Measurements from ENCODE around the gene PRXL2B. TPM values are rescaled to one million over a fixed set of nuclear protein-coding genes. Genes with fewer than 3 reads are reported as not detected.

Gene PRXL2B
- total and polyA plus RNA-seq, 2 experiments from 2014 or later: 25.5 to 44.0 TPM

DNA sequence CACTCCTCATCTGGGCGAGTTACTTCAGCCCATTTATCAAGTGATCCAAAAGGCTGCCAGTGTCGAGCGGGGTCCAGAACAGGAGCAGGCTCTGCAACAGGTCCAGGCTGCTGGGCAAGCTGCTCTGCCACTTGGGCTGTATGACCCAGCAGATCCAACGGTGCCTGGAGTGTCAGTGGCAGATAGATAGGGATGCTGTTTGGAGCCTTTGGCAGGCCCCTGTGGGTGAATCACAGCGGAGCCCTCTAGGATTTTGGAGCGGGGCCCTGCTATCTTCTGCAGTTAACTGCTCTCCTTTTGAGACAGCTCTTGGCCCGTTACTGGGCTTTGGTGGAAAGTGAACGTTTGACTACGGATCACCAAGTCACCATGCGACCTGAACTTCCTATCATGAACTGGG is 38.7 kb downstream of the PRXL2B start:
- H3F3A ChIP-seq (replicated peaks; ENCODE audit: low read depth): peaks cover 5% of the 10 kb centered on the region; the same call in 1 of the 2 replicates
- H3K4me2 ChIP-seq: no peak overlapping the region
- DNase-seq (ENCODE audit: low spot score) (no peak), ATAC-seq (no peak)
- Mint-ChIP-seq H3K4me3 (no peak overlapping the region), H3K27ac (no peak overlapping the region), H3K27me3 (ENCODE audit: insufficient read depth, low read depth, poor library complexity) (peaks cover 34% of the 10 kb centered on the region), H3K36me3 (ENCODE audit: low read depth) (peaks cover 2% of the 10 kb centered on the region; the same call in 1 of the 3 replicates), H3K9me3 (peaks cover 21% of the 10 kb centered on the region), H3K4me1 (no peaks in the 10 kb centered on the region)
- no peaks in the 10 kb centered on the region for H3K9me2 ChIP-seq (ENCODE audit: insufficient read depth)
- H3K4me1 ChIP-seq (ENCODE audit: insufficient read depth): no peaks in the 10 kb centered on the region; the same call in 1 of the 2 replicates
- H3K36me3 ChIP-seq (ENCODE audit: insufficient read depth): no peaks in the 10 kb centered on the region
- H3K27ac ChIP-seq (ENCODE audit: low read depth): no peak overlapping the region
- H3K79me2 ChIP-seq (replicated peaks; ENCODE audit: insufficient read depth): no peaks in the 10 kb centered on the region
- no peak overlapping the region for H3K4me3 ChIP-seq
- no peak overlapping the region for H2AFZ ChIP-seq
- TF ChIP-seq STAT1 (IDR thresholded peaks at IDR 0.05; ENCODE audit: unreplicated experiment): no peak
- TF ChIP-seq ZNF114 (CRISPR knock-in tag; IDR thresholded peaks at IDR 0.05): no peak
- TF ChIP-seq, protein P1, sequence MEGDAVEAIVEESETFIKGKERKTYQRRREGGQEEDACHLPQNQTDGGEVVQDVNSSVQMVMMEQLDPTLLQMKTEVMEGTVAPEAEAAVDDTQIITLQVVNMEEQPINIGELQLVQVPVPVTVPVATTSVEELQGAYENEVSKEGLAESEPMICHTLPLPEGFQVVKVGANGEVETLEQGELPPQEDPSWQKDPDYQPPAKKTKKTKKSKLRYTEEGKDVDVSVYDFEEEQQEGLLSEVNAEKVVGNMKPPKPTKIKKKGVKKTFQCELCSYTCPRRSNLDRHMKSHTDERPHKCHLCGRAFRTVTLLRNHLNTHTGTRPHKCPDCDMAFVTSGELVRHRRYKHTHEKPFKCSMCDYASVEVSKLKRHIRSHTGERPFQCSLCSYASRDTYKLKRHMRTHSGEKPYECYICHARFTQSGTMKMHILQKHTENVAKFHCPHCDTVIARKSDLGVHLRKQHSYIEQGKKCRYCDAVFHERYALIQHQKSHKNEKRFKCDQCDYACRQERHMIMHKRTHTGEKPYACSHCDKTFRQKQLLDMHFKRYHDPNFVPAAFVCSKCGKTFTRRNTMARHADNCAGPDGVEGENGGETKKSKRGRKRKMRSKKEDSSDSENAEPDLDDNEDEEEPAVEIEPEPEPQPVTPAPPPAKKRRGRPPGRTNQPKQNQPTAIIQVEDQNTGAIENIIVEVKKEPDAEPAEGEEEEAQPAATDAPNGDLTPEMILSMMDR (conservative IDR thresholded peaks at IDR 0.05; ENCODE audit: low read depth in 2 of 2): no peak
- no peak for TF ChIP-seq EZH2 (IDR thresholded peaks at IDR 0.05; ENCODE audit: low read depth, unreplicated experiment)
- TF ChIP-seq, protein P2, sequence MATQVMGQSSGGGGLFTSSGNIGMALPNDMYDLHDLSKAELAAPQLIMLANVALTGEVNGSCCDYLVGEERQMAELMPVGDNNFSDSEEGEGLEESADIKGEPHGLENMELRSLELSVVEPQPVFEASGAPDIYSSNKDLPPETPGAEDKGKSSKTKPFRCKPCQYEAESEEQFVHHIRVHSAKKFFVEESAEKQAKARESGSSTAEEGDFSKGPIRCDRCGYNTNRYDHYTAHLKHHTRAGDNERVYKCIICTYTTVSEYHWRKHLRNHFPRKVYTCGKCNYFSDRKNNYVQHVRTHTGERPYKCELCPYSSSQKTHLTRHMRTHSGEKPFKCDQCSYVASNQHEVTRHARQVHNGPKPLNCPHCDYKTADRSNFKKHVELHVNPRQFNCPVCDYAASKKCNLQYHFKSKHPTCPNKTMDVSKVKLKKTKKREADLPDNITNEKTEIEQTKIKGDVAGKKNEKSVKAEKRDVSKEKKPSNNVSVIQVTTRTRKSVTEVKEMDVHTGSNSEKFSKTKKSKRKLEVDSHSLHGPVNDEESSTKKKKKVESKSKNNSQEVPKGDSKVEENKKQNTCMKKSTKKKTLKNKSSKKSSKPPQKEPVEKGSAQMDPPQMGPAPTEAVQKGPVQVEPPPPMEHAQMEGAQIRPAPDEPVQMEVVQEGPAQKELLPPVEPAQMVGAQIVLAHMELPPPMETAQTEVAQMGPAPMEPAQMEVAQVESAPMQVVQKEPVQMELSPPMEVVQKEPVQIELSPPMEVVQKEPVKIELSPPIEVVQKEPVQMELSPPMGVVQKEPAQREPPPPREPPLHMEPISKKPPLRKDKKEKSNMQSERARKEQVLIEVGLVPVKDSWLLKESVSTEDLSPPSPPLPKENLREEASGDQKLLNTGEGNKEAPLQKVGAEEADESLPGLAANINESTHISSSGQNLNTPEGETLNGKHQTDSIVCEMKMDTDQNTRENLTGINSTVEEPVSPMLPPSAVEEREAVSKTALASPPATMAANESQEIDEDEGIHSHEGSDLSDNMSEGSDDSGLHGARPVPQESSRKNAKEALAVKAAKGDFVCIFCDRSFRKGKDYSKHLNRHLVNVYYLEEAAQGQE (IDR thresholded peaks at IDR 0.05; ENCODE audit: unreplicated experiment): no peak
- TF ChIP-seq, protein P3, sequence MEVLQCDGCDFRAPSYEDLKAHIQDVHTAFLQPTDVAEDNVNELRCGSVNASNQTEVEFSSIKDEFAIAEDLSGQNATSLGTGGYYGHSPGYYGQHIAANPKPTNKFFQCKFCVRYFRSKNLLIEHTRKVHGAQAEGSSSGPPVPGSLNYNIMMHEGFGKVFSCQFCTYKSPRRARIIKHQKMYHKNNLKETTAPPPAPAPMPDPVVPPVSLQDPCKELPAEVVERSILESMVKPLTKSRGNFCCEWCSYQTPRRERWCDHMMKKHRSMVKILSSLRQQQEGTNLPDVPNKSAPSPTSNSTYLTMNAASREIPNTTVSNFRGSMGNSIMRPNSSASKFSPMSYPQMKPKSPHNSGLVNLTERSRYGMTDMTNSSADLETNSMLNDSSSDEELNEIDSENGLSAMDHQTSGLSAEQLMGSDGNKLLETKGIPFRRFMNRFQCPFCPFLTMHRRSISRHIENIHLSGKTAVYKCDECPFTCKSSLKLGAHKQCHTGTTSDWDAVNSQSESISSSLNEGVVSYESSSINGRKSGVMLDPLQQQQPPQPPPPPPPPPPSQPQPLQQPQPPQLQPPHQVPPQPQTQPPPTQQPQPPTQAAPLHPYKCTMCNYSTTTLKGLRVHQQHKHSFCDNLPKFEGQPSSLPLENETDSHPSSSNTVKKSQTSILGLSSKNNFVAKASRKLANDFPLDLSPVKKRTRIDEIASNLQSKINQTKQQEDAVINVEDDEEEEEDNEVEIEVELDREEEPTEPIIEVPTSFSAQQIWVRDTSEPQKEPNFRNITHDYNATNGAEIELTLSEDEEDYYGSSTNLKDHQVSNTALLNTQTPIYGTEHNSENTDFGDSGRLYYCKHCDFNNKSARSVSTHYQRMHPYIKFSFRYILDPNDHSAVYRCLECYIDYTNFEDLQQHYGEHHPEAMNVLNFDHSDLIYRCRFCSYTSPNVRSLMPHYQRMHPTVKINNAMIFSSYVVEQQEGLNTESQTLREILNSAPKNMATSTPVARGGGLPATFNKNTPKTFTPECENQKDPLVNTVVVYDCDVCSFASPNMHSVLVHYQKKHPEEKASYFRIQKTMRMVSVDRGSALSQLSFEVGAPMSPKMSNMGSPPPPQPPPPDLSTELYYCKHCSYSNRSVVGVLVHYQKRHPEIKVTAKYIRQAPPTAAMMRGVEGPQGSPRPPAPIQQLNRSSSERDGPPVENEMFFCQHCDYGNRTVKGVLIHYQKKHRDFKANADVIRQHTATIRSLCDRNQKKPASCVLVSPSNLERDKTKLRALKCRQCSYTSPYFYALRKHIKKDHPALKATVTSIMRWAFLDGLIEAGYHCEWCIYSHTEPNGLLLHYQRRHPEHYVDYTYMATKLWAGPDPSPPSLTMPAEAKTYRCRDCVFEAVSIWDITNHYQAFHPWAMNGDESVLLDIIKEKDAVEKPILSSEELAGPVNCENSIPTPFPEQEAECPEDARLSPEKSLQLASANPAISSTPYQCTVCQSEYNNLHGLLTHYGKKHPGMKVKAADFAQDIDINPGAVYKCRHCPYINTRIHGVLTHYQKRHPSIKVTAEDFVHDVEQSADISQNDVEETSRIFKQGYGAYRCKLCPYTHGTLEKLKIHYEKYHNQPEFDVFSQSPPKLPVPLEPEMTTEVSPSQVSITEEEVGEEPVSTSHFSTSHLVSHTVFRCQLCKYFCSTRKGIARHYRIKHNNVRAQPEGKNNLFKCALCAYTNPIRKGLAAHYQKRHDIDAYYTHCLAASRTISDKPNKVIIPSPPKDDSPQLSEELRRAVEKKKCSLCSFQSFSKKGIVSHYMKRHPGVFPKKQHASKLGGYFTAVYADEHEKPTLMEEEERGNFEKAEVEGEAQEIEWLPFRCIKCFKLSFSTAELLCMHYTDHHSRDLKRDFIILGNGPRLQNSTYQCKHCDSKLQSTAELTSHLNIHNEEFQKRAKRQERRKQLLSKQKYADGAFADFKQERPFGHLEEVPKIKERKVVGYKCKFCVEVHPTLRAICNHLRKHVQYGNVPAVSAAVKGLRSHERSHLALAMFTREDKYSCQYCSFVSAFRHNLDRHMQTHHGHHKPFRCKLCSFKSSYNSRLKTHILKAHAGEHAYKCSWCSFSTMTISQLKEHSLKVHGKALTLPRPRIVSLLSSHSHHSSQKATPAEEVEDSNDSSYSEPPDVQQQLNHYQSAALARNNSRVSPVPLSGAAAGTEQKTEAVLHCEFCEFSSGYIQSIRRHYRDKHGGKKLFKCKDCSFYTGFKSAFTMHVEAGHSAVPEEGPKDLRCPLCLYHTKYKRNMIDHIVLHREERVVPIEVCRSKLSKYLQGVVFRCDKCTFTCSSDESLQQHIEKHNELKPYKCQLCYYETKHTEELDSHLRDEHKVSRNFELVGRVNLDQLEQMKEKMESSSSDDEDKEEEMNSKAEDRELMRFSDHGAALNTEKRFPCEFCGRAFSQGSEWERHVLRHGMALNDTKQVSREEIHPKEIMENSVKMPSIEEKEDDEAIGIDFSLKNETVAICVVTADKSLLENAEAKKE (CRISPR knock-in tag; IDR thresholded peaks at IDR 0.05): no peak
- no peak for TF ChIP-seq EZH2phosphoT487 (IDR thresholded peaks at IDR 0.05; ENCODE audit: unreplicated experiment)
- no peak for TF ChIP-seq ZNF331 (CRISPR knock-in tag; IDR thresholded peaks at IDR 0.05; ENCODE audit: low read depth)
- TF ChIP-seq NANOG (IDR thresholded peaks at IDR 0.05; ENCODE audit: borderline replicate concordance): no peak
- TF ChIP-seq JUNB (IDR thresholded peaks at IDR 0.05; ENCODE audit: unreplicated experiment): no peak
- no peak for TF ChIP-seq POLR2AphosphoS5 (IDR thresholded peaks at IDR 0.05; ENCODE audit: low read depth)
- no peak for TF ChIP-seq CREB1 (CRISPR knock-in tag; IDR thresholded peaks at IDR 0.05; ENCODE audit: low read depth)
- TF ChIP-seq, protein P4, sequence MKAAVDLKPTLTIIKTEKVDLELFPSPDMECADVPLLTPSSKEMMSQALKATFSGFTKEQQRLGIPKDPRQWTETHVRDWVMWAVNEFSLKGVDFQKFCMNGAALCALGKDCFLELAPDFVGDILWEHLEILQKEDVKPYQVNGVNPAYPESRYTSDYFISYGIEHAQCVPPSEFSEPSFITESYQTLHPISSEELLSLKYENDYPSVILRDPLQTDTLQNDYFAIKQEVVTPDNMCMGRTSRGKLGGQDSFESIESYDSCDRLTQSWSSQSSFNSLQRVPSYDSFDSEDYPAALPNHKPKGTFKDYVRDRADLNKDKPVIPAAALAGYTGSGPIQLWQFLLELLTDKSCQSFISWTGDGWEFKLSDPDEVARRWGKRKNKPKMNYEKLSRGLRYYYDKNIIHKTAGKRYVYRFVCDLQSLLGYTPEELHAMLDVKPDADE (IDR thresholded peaks at IDR 0.05): no peak
- peaks cover 45% of the 10 kb centered on the region for H3K27me3 ChIP-seq (ENCODE audit: insufficient read depth)
- H4K20me1 ChIP-seq (replicated peaks; ENCODE audit: insufficient read depth): no peaks in the 10 kb centered on the region
